Gastroesophageal sphincter (tissue), 4 donors: ENCODE results near the gene DISC1. TPM values are rescaled to one million over a fixed set of nuclear protein-coding genes. Genes with fewer than 3 reads are reported as not detected.

Experiments used
- ATAC-seq: fragments of 150-250 bp; one replicate; pipeline ENCODE4 v1.9.1; 2016; ENCODE audit warnings: mild to moderate bottlenecking, moderate library complexity
- H3K27ac ChIP-seq, 4 donors: fragments of 200-600 bp; sonication (generic) in 3 of 4; 1 replicate in 3 of 4; 2 replicates in 1 of 4; pipeline ENCODE4 v1.5.1; 2016 to 2019
- H3K27me3 ChIP-seq: fragments of 200-600 bp; sonication (generic); one replicate; pipeline ENCODE4 v1.5.1; 2019
- H3K36me3 ChIP-seq, 2 donors: fragments of 200-600 bp; sonication (generic); one replicate each; pipeline ENCODE4 v1.5.1; 2019; ENCODE audit warnings: control low read depth in 1 of 2
- H3K4me1 ChIP-seq, 3 donors: fragments of 200-600 bp; sonication (generic); 1 replicate in 2 of 3; 2 replicates in 1 of 3; pipeline ENCODE4 v1.5.1; 2016 to 2019; ENCODE audit warnings: control low read depth in 2 of 3
- H3K4me3 ChIP-seq, 2 donors: fragments of 200-600 bp; sonication (generic); one replicate each; pipeline ENCODE4 v1.5.1; 2019; ENCODE audit warnings: mild to moderate bottlenecking in 1 of 2, moderate library complexity in 1 of 2
- H3K9me3 ChIP-seq, 3 donors: fragments of 200-600 bp; sonication (generic); one replicate each; pipeline ENCODE4 v1.5.1; 2017 to 2019; ENCODE audit warnings: control low read depth in 2 of 3
- CTCF ChIP-seq, 4 experiments: fragments of 200-600 bp in 2 of 4; fragments of 450-650 bp in 2 of 4; sonication (generic) in 1 of 4; IDR thresholded peaks; one replicate each; pipeline ENCODE4 v1.5.1; 2017 to 2019; ENCODE audit warnings: antibody characterized with exemption in 4 of 4, mild to moderate bottlenecking in 2 of 4, moderate library complexity in 2 of 4
- EP300 ChIP-seq: sonication (generic); formaldehyde crosslinking; IDR thresholded peaks from one replicate; pipeline ENCODE4 v1.6.1; 2017; ENCODE audit warnings: antibody characterized with exemption, mild to moderate bottlenecking
- POLR2A ChIP-seq, 2 donors: fragments of 450-650 bp; IDR thresholded peaks; one replicate each; pipeline ENCODE4 v1.6.1; 2017; ENCODE audit warnings: antibody characterized with exemption in 2 of 2, mild to moderate bottlenecking in 2 of 2, moderate library complexity in 1 of 2
- POLR2AphosphoS5 ChIP-seq: sonication (generic); formaldehyde crosslinking; IDR thresholded peaks from one replicate; pipeline ENCODE4 v1.6.1; 2017; ENCODE audit warnings: antibody characterized with exemption
- WGBS, 2 donors: methylation state at CpG; one replicate each; pipeline ENCODE4 v1.1.5; 2018; ENCODE audit warnings: low coverage in 1 of 2; 5-methylcytosine and 5-hydroxymethylcytosine counted together
- total RNA-seq, 4 donors: library from RNA; depleted of rRNA; stranded (reverse); fragments of >200 nt; gene quantifications; one replicate each; pipeline ENCODE4 v1.1.0, GENCODE V29; 2016

DISC1 gene
- total RNA-seq, 4 donors from 2014 or later = 4.4 to 9.8 (median 6.8) TPM

- no peak overlapping the region for H3K4me3 ChIP-seq
- no peaks in the 10 kb centered on the region for H3K4me1 ChIP-seq
- ATAC-seq = no peak
- H3K9me3 ChIP-seq = no peaks in the 10 kb centered on the region
- TF ChIP-seq EP300 = no peak
- no peak for TF ChIP-seq CTCF (IDR thresholded peaks at IDR 0.05)
- TF ChIP-seq POLR2A (IDR thresholded peaks at IDR 0.05) = no peak
- TF ChIP-seq POLR2AphosphoS5 = no peak
- no peaks in the 10 kb centered on the region for H3K36me3 ChIP-seq
- no peaks in the 10 kb centered on the region for H3K27me3 ChIP-seq
- H3K27ac ChIP-seq = no peak overlapping the region
Measured at GRCh38 chr1:231731268-231731667, 104.7 kb downstream of the DISC1 start.

- H3K4me1 ChIP-seq = no peaks in the 10 kb centered on the region
- no peak for TF ChIP-seq EP300
- no peaks in the 10 kb centered on the region for H3K36me3 ChIP-seq
- no peak for ATAC-seq
- no peaks in the 10 kb centered on the region for H3K9me3 ChIP-seq
- H3K27ac ChIP-seq = no peak overlapping the region
- no peaks in the 10 kb centered on the region for H3K27me3 ChIP-seq
- no peak overlapping the region for H3K4me3 ChIP-seq
Measured at GRCh38 chr1:231733063-231733462, 106.5 kb downstream of the DISC1 start.

- TF ChIP-seq POLR2AphosphoS5 (no peak), POLR2A (IDR thresholded peaks at IDR 0.05) (no peak), EP300 (no peak), CTCF (IDR thresholded peaks at IDR 0.05) (no peak)
- Histone ChIP-seq H3K4me1 (no peaks in the 10 kb centered on the region), H3K4me3 (no peak overlapping the region), H3K27ac (no peak overlapping the region), H3K9me3 (no peaks in the 10 kb centered on the region), H3K36me3 (no peaks in the 10 kb centered on the region), H3K27me3 (no peaks in the 10 kb centered on the region)
- 77 to 97% methylated on average over 3 of the region's 3 CpGs for WGBS, 2 donors
- ATAC-seq = no peak
Measured at GRCh38 chr1:231733672-231734071, 107.1 kb downstream of the DISC1 start.

GRCh38 chr1:231734417-231734816 is 107.8 kb downstream of the DISC1 start:
- no peak overlapping the region for H3K27ac ChIP-seq
- peak; percentile 36 for ATAC-seq
- TF ChIP-seq POLR2A (IDR thresholded peaks at IDR 0.05) (no peak), POLR2AphosphoS5 (no peak), EP300 (no peak), CTCF (IDR thresholded peaks at IDR 0.05) (no peak)

GRCh38 chr1:231735411-231735810 is 108.8 kb downstream of the DISC1 start:
- Histone ChIP-seq H3K27me3 (no peaks in the 10 kb centered on the region), H3K9me3 (no peaks in the 10 kb centered on the region), H3K4me3 (no peak overlapping the region), H3K36me3 (no peaks in the 10 kb centered on the region), H3K27ac (no peak overlapping the region), H3K4me1 (no peaks in the 10 kb centered on the region)
- TF ChIP-seq EP300 (no peak), CTCF (IDR thresholded peaks at IDR 0.05) (no peak), POLR2A (IDR thresholded peaks at IDR 0.05) (no peak), POLR2AphosphoS5 (no peak)
- 43 to 53% methylated on average over 3 of the region's 3 CpGs for whole genome bisulfite sequencing, 2 donors
- no peak for ATAC-seq

More at GRCh38 chr1:231734417-231734816, 107.8 kb downstream of the DISC1 start:
- Histone ChIP-seq H3K4me3 (no peak overlapping the region), H3K36me3 (no peaks in the 10 kb centered on the region), H3K4me1 (no peaks in the 10 kb centered on the region), H3K9me3 (no peaks in the 10 kb centered on the region), H3K27me3 (no peaks in the 10 kb centered on the region)
- 90% methylated on average over 3 of the region's 4 CpGs; no CpG with 5 or more reads in 1 of the 2 donors for WGBS, 2 donors
